B cell (primary cell): Measurements from ENCODE around the gene DLGAP3.

ENCODE experiments used
- CTCF ChIP-seq: fragments of 200-600 bp; IDR thresholded peaks from one replicate; pipeline ENCODE4 v1.8.0; 2022; ENCODE audit warnings: antibody characterized with exemption, mild to moderate bottlenecking
- EZH2 ChIP-seq: IDR thresholded peaks from 2 replicates; pipeline ENCODE4 v1.6.1; 2012; ENCODE audit warnings: borderline replicate concordance, low read depth, mild to moderate bottlenecking, moderate library complexity, low read length; ENCODE audit not compliant: insufficient read depth, poor library complexity, severe bottlenecking

DNA sequence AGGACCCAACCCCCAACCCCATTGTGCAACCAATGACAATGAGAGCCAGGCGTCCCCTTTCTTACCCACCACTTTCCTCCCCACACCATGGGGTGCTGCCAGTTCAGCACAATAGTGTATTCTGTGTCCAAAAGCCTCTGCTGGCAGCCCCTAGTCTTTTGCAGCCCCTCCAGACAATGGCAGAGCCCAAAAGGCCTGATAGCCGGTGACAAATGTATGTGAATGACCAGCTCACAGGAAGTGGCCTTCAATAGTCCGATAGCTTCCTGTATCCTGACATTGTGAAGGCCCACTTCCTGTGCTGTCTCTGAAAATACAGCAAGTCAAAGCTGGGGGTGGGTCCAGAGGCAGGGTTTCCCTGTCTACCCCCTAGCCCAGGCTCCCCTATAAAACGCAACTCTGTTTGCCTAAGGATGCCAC is 86.5 kb downstream of the DLGAP3 start:
- TF ChIP-seq CTCF, result no peak
- no peak for TF ChIP-seq EZH2
